ENCODE measurements around the gene ARMC5.

DNA sequence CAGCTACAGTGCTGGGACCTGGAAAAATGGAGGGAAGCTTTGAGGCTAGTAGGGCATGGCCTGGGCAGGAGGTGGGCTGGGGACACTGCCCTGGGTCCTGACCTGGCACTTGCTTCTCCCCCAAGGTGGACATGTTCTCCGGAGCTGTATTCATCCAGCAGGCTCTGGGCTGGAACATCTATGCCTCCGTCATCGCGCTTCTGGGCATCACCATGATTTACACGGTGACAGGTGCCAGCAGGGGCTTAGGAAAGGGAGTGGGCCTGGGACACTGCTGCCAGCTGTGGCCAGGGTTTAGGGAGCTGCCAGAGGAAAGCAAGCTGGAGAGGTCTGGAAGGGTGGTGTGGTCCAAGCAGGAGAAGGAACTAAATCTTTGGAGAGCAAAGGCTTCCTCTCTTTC is 26.7 kb downstream of the ARMC5 start:
- TF ChIP-seq POLR2A (IDR thresholded peaks at IDR 0.05) (no peak), EP300 (IDR thresholded peaks at IDR 0.05) (no peak)
- TF ChIP-seq, protein P1, sequence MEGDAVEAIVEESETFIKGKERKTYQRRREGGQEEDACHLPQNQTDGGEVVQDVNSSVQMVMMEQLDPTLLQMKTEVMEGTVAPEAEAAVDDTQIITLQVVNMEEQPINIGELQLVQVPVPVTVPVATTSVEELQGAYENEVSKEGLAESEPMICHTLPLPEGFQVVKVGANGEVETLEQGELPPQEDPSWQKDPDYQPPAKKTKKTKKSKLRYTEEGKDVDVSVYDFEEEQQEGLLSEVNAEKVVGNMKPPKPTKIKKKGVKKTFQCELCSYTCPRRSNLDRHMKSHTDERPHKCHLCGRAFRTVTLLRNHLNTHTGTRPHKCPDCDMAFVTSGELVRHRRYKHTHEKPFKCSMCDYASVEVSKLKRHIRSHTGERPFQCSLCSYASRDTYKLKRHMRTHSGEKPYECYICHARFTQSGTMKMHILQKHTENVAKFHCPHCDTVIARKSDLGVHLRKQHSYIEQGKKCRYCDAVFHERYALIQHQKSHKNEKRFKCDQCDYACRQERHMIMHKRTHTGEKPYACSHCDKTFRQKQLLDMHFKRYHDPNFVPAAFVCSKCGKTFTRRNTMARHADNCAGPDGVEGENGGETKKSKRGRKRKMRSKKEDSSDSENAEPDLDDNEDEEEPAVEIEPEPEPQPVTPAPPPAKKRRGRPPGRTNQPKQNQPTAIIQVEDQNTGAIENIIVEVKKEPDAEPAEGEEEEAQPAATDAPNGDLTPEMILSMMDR (IDR thresholded peaks at IDR 0.05) = no peak
